H9 (cell line): Measurements from ENCODE around the gene SH3RF2. TPM values are rescaled to one million over a fixed set of nuclear protein-coding genes. Genes with fewer than 3 reads are reported as not detected.

Experiments used
- DNase-seq: peaks from one replicate; pipeline ENCODE4 v3.0.0-alpha.2; 2017
- H2AFZ ChIP-seq: one replicate; pipeline ENCODE4 v1.6.1; 2013; ENCODE audit warnings: mild to moderate bottlenecking, low read length, control low read depth, moderate library complexity
- H2AK5ac ChIP-seq: 2 replicates; pipeline ENCODE4 v1.6.1; 2013; ENCODE audit warnings: low read length, control low read depth, mixed read lengths; ENCODE audit not compliant: insufficient read length
- H2BK120ac ChIP-seq: one replicate; pipeline ENCODE4 v1.6.1; 2013; ENCODE audit warnings: low read depth, mild to moderate bottlenecking, low read length, control low read depth, inconsistent platforms; ENCODE audit not compliant: poor library complexity, severe bottlenecking
- H2BK12ac ChIP-seq: 2 replicates; pipeline ENCODE4 v1.6.1; 2013; ENCODE audit warnings: low read length, control low read depth, mixed read lengths, low read depth; ENCODE audit not compliant: insufficient read length
- H2BK15ac ChIP-seq: 2 replicates; pipeline ENCODE4 v1.6.1; 2013; ENCODE audit warnings: low read depth, low read length, control low read depth
- H2BK20ac ChIP-seq: one replicate; pipeline ENCODE4 v1.6.1; 2013; ENCODE audit warnings: low read depth, mild to moderate bottlenecking, low read length, control low read depth, inconsistent platforms; ENCODE audit not compliant: poor library complexity, severe bottlenecking
- H2BK5ac ChIP-seq: 2 replicates; pipeline ENCODE4 v1.6.1; 2013; ENCODE audit warnings: low read length, control low read depth, mixed read lengths; ENCODE audit not compliant: insufficient read length
- H3K14ac ChIP-seq: 2 replicates; pipeline ENCODE4 v1.6.1; 2013; ENCODE audit warnings: low read length, control low read depth; ENCODE audit not compliant: insufficient read depth
- H3K18ac ChIP-seq: 2 replicates; pipeline ENCODE4 v1.6.1; 2013; ENCODE audit warnings: low read depth, mild to moderate bottlenecking, mixed read lengths, low read length, control low read depth; ENCODE audit not compliant: insufficient read length
- H3K23ac ChIP-seq: 2 replicates; pipeline ENCODE4 v1.6.1; 2013; ENCODE audit warnings: low read length, control low read depth, mixed read lengths, low read depth; ENCODE audit not compliant: insufficient read length
- H3K23me2 ChIP-seq: 2 replicates; pipeline ENCODE4 v1.6.1; 2013; ENCODE audit warnings: low read depth, mild to moderate bottlenecking, mixed read lengths, low read length, control low read depth; ENCODE audit not compliant: insufficient read length, poor library complexity, severe bottlenecking
- H3K27ac ChIP-seq: 2 replicates; pipeline ENCODE4 v1.5.1; 2013; ENCODE audit warnings: low read length, control low read depth, mixed read lengths, low read depth; ENCODE audit not compliant: insufficient read length
- H3K27me3 ChIP-seq: 2 replicates; pipeline ENCODE4 v1.6.1; 2013; ENCODE audit warnings: low read length, control low read depth, inconsistent platforms; ENCODE audit not compliant: insufficient read depth
- H3K4ac ChIP-seq: 2 replicates; pipeline ENCODE4 v1.6.1; 2013; ENCODE audit warnings: low read depth, mild to moderate bottlenecking, control low read depth, inconsistent platforms, low read length, moderate library complexity
- H3K4me1 ChIP-seq: 2 replicates; pipeline ENCODE4 v1.6.1; 2013; ENCODE audit warnings: low read length, control low read depth, inconsistent platforms; ENCODE audit not compliant: insufficient read depth
- H3K4me2 ChIP-seq: 2 replicates; pipeline ENCODE4 v1.6.1; 2013; ENCODE audit warnings: low read length, control low read depth, mixed read lengths; ENCODE audit not compliant: insufficient read length, insufficient read depth
- H3K56ac ChIP-seq: 2 replicates; pipeline ENCODE4 v1.6.1; 2013; ENCODE audit warnings: low read depth, mild to moderate bottlenecking, mixed read lengths, low read length, control low read depth; ENCODE audit not compliant: insufficient read length
- H3K79me1 ChIP-seq: 2 replicates; pipeline ENCODE4 v1.6.1; 2013; ENCODE audit warnings: low read depth, mild to moderate bottlenecking, moderate library complexity, low read length, control low read depth, inconsistent platforms; ENCODE audit not compliant: insufficient read depth, poor library complexity, severe bottlenecking
- H3K79me2 ChIP-seq: 2 replicates; pipeline ENCODE4 v1.6.1; 2013; ENCODE audit warnings: low read length, control low read depth, inconsistent platforms; ENCODE audit not compliant: insufficient read depth
- H3K9ac ChIP-seq: 2 replicates; pipeline ENCODE4 v1.6.1; 2013; ENCODE audit warnings: low read length, control low read depth, mixed read lengths; ENCODE audit not compliant: insufficient read length; ENCODE audit errors: extremely low read depth
- H3K9me3 ChIP-seq: one replicate; pipeline ENCODE4 v1.6.1; 2013; ENCODE audit warnings: low read depth, low read length, inconsistent platforms; ENCODE audit not compliant: control insufficient read depth
- H3T11ph ChIP-seq: one replicate; pipeline ENCODE4 v1.6.1; 2013; ENCODE audit warnings: mild to moderate bottlenecking, low read length, control low read depth, inconsistent platforms
- H4K20me1 ChIP-seq: one replicate; pipeline ENCODE4 v1.6.1; 2013; ENCODE audit not compliant: control insufficient read depth, insufficient read length, insufficient read depth
- H4K5ac ChIP-seq: 2 replicates; pipeline ENCODE4 v1.6.1; 2013; ENCODE audit warnings: low read depth, mild to moderate bottlenecking, mixed read lengths, low read length, control low read depth; ENCODE audit not compliant: insufficient read length
- H4K8ac ChIP-seq: replicated peaks from 2 replicates; pipeline ENCODE4 v1.6.1; 2013; ENCODE audit warnings: low read length, control low read depth, mixed read lengths, low read depth; ENCODE audit not compliant: insufficient read length
- H4K91ac ChIP-seq: 2 replicates; pipeline ENCODE4 v1.6.1; 2013; ENCODE audit warnings: low read depth, mild to moderate bottlenecking, moderate library complexity, mixed read lengths, low read length, control low read depth; ENCODE audit not compliant: insufficient read length
- H3K27ac Mint-ChIP-seq, 3 experiments: 2 replicates in 2 of 3; 3 replicates in 1 of 3; pipeline ENCODE4 v1.8.0; 2020 to 2021; ENCODE audit warnings: mixed read lengths in 3 of 3, mild to moderate bottlenecking in 1 of 3, moderate library complexity in 1 of 3
- H3K27me3 Mint-ChIP-seq: 2 replicates; pipeline ENCODE4 v1.8.0; 2021; ENCODE audit warnings: low read depth, mild to moderate bottlenecking, moderate library complexity, mixed read lengths
- H3K36me3 Mint-ChIP-seq, 3 experiments: 2 replicates in 2 of 3; 3 replicates in 1 of 3; pipeline ENCODE4 v1.8.0; 2020 to 2021; ENCODE audit warnings: low read depth in 3 of 3, mixed read lengths in 3 of 3; ENCODE audit not compliant: insufficient read depth in 1 of 3
- H3K4me1 Mint-ChIP-seq, 2 experiments: 2 replicates each; pipeline ENCODE4 v1.8.0; 2020; ENCODE audit warnings: mixed read lengths in 2 of 2
- H3K4me3 Mint-ChIP-seq, 2 experiments: 2 replicates in 1 of 2; 3 replicates in 1 of 2; pipeline ENCODE4 v1.8.0; 2020 to 2021; ENCODE audit warnings: mild to moderate bottlenecking in 2 of 2, mixed read lengths in 2 of 2, moderate library complexity in 1 of 2
- H3K9me3 Mint-ChIP-seq, 2 experiments: 2 replicates in 1 of 2; 3 replicates in 1 of 2; pipeline ENCODE4 v1.8.0; 2020; ENCODE audit warnings: mild to moderate bottlenecking in 2 of 2, mixed read lengths in 2 of 2, moderate library complexity in 1 of 2
- CTCF ChIP-seq: fragments of 200-600 bp; sonication (generic); conservative IDR thresholded peaks from 3 replicates; pipeline ENCODE4 v1.8.0; 2021; ENCODE audit warnings: antibody characterized with exemption, mild to moderate bottlenecking
- WGBS: extraction: QIAGEN DNeasy Blood & Tissue Kit; methylation state at CpG from one replicate; pipeline ENCODE4 v1.1.7; 2013; ENCODE audit warnings: missing lambda C conversion rate, low lambda C conversion rate, mixed read lengths; ENCODE audit not compliant: insufficient read length; ENCODE audit errors: extremely low coverage; 5-methylcytosine and 5-hydroxymethylcytosine counted together
- total RNA-seq: library from RNA; stranded (reverse); gene quantifications from 2 replicates; pipeline ENCODE4 v1.2.1, GENCODE V29; 2021

Gene SH3RF2
- total RNA-seq, 1 experiment from 2014 or later: 0.66 TPM

GRCh38 chr5:146000072-146000471 lies 63.7 kb downstream of the SH3RF2 start:
- H3K18ac ChIP-seq: no peak overlapping the region
- H2BK15ac ChIP-seq: no peak overlapping the region
- H4K20me1 ChIP-seq: no peaks in the 10 kb centered on the region
- H3K56ac ChIP-seq: no peak overlapping the region
- no peak overlapping the region for H3K14ac ChIP-seq
- H3K4me2 ChIP-seq: no peak overlapping the region
- no peaks in the 10 kb centered on the region for H3K79me1 ChIP-seq
- H4K91ac ChIP-seq: no peak overlapping the region
- no peak overlapping the region for H3K23ac ChIP-seq
- no peak overlapping the region for H3T11ph ChIP-seq
- H3K4ac ChIP-seq: no peak overlapping the region
- no peaks in the 10 kb centered on the region for H3K4me1 Mint-ChIP-seq
- H3K4me1 ChIP-seq: no peaks in the 10 kb centered on the region
- H2BK12ac ChIP-seq: no peak overlapping the region
- no peak overlapping the region for H2BK120ac ChIP-seq
- H3K27me3 ChIP-seq: no peaks in the 10 kb centered on the region
- H4K8ac ChIP-seq: no peak overlapping the region
- H4K5ac ChIP-seq: no peak overlapping the region
- no peak overlapping the region for H3K4me3 Mint-ChIP-seq
- H3K23me2 ChIP-seq: no peaks in the 10 kb centered on the region
- no peak overlapping the region for H3K27ac Mint-ChIP-seq
- no peaks in the 10 kb centered on the region; a peak in 1 of 7 replicates for H3K36me3 Mint-ChIP-seq
- no peak overlapping the region for H3K27ac ChIP-seq
- H3K9me3 Mint-ChIP-seq: peaks cover 0 to under 1% of the 10 kb centered on the region in 2 experiments; a peak in 1 of 5 replicates
- H2BK20ac ChIP-seq: no peak overlapping the region
- WGBS: no CpG with 5 or more reads among the region's 9 CpGs
- no peaks in the 10 kb centered on the region for H3K79me2 ChIP-seq
- no peaks in the 10 kb centered on the region for H3K27me3 Mint-ChIP-seq
- no peaks in the 10 kb centered on the region for H3K9me3 ChIP-seq
- no peak overlapping the region for H2AK5ac ChIP-seq
- H2BK5ac ChIP-seq: no peak overlapping the region
- H3K9ac ChIP-seq: no peak overlapping the region
- no peak for TF ChIP-seq CTCF
- DNase-seq: no peak
- H2AFZ ChIP-seq: no peak overlapping the region
